HepG2 (cell line): Measurements from ENCODE around the gene PHKG2. TPM values are rescaled to one million over a fixed set of nuclear protein-coding genes. Genes with fewer than 3 reads are reported as not detected.

ENCODE experiments used
- CEBPB ChIP-seq: IDR thresholded peaks from 2 replicates; pipeline ENCODE4 v1.6.1; 2011; ENCODE audit warnings: low read depth, low read length, improper control_type of control experiment, borderline replicate concordance
- FOSL2 ChIP-seq: sonication (generic); formaldehyde crosslinking; IDR thresholded peaks from 2 replicates; pipeline ENCODE4 v1.4.0; 2020; ENCODE audit warnings: missing genetic modification reagents
- ISL2 ChIP-seq: sonication (generic); formaldehyde crosslinking; IDR thresholded peaks from 2 replicates; pipeline ENCODE4 v1.5.0; 2020; ENCODE audit warnings: missing genetic modification reagents
- NR2F2 ChIP-seq: IDR thresholded peaks from 2 replicates; pipeline ENCODE4 v1.6.1; 2012; ENCODE audit warnings: low read depth, inconsistent platforms, borderline replicate concordance
- PAF1 ChIP-seq: IDR thresholded peaks from 2 replicates; pipeline ENCODE4 v1.6.1; 2016; ENCODE audit warnings: missing genetic modification reagents, missing compliant biosample characterization
- SP4 ChIP-seq: sonication (generic); formaldehyde crosslinking; IDR thresholded peaks from 2 replicates; pipeline ENCODE4 v1.8.1; 2023; ENCODE audit warnings: mild to moderate bottlenecking, missing genetic modification reagents
- SPEN ChIP-seq: sonication (generic); formaldehyde crosslinking; IDR thresholded peaks from 2 replicates; pipeline ENCODE4 v1.5.1; 2020; ENCODE audit warnings: low read depth, mild to moderate bottlenecking, missing genetic modification reagents
- polyA plus RNA-seq, 8 experiments: library from polyadenylated mRNA; depleted of rRNA in 3 of 8; stranded (reverse) in 7 of 8; unstranded in 1 of 8; fragments of >200 nt; fragmentation: Illumina TruSeq in 4 of 8; extraction: Trizol in 4 of 8; gene quantifications; 2 replicates each; pipeline versions ENCODE4 v1.2.1 to v1.2.3, GENCODE V29; 2011 to 2016; ENCODE audit warnings: low read depth in 4 of 8, missing spikeins in 1 of 8, mixed read lengths in 1 of 8; ENCODE audit not compliant: insufficient read depth in 1 of 8
- total RNA-seq, 5 experiments: library from RNA; depleted of rRNA; stranded (reverse); fragments of >200 nt; fragmentation: Illumina TruSeq; extraction: Trizol; gene quantifications; 2 replicates each; pipeline ENCODE4 v1.2.3, GENCODE V29; 2016; ENCODE audit warnings: low read depth in 1 of 5
- TF ChIP-seq, protein P1 (sequence below): sonication (generic); formaldehyde crosslinking; conservative IDR thresholded peaks from 2 replicates; pipeline ENCODE4 v1.8.0; 2022; ENCODE audit warnings: mild to moderate bottlenecking, moderate library complexity, missing genetic modification reagents
- TF ChIP-seq, protein P2 (sequence below): sonication (generic); formaldehyde crosslinking; IDR thresholded peaks from 2 replicates; pipeline ENCODE4 v1.8.0; 2022; ENCODE audit warnings: mild to moderate bottlenecking, missing genetic modification reagents
- TF ChIP-seq, protein P3 (sequence below): sonication (generic); formaldehyde crosslinking; IDR thresholded peaks from 2 replicates; pipeline ENCODE4 v1.8.1; 2023; ENCODE audit warnings: mild to moderate bottlenecking, missing genetic modification reagents
- TF ChIP-seq, protein P4 (sequence below): sonication (generic); formaldehyde crosslinking; IDR thresholded peaks from 2 replicates; pipeline ENCODE4 v1.9.0; 2021; ENCODE audit warnings: missing genetic modification reagents, mild to moderate bottlenecking, borderline replicate concordance
- TF ChIP-seq, protein P5 (sequence below): sonication (generic); formaldehyde crosslinking; IDR thresholded peaks from 2 replicates; pipeline ENCODE4 v1.4.0; 2020; ENCODE audit warnings: mild to moderate bottlenecking, missing genetic modification reagents

PHKG2 gene
- total and polyA plus RNA-seq, 2 of the 13 experiments (the other 11 are each of a cell fraction or from before 2014, with no cell fraction given), result 37.4 to 42.1 TPM

DNA sequence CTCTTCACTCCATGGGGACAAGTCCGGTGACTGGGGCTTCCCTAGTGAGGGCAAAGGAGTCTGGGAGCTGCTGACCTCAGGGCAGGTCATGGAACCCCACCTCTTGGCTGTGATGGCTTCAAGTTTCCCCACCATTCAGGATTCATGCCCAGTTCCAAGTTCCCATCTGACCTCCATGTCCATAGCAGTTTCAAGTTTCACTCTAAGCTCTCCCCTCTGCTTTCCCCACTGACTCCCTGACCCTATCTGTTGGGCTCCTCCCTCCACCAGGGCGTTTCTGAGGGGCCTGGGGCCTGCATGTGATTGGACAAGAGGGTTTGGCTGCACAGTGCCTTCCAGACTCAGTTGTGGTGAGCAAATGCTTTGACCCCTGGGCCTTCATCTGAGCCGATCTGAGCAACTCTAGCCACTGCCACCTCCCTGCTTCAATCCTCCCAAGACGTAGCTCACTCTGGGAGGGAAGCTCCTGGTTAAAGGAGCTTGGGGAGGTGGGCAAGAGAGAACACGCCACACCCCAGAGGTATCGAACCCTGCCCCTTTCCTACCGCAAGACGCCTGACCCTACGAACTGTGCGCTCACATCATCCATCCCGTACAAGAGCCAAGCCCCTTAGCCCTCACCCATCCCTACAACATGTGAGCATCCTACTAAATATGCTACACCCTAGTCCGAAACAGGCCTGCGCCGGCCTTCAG lies 30.5 kb downstream of the PHKG2 start (continued):
- TF ChIP-seq NR2F2, result no peak
- peak; percentile 63; the same call in 1 of the 2 replicates for TF ChIP-seq SPEN (CRISPR knock-in tag)
- TF ChIP-seq, protein P1, sequence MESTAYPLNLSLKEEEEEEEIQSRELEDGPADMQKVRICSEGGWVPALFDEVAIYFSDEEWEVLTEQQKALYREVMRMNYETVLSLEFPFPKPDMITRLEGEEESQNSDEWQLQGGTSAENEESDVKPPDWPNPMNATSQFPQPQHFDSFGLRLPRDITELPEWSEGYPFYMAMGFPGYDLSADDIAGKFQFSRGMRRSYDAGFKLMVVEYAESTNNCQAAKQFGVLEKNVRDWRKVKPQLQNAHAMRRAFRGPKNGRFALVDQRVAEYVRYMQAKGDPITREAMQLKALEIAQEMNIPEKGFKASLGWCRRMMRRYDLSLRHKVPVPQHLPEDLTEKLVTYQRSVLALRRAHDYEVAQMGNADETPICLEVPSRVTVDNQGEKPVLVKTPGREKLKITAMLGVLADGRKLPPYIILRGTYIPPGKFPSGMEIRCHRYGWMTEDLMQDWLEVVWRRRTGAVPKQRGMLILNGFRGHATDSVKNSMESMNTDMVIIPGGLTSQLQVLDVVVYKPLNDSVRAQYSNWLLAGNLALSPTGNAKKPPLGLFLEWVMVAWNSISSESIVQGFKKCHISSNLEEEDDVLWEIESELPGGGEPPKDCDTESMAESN (CRISPR knock-in tag), result no peak
- no peak for TF ChIP-seq ISL2
- TF ChIP-seq FOSL2, result no peak
- TF ChIP-seq, protein P2, sequence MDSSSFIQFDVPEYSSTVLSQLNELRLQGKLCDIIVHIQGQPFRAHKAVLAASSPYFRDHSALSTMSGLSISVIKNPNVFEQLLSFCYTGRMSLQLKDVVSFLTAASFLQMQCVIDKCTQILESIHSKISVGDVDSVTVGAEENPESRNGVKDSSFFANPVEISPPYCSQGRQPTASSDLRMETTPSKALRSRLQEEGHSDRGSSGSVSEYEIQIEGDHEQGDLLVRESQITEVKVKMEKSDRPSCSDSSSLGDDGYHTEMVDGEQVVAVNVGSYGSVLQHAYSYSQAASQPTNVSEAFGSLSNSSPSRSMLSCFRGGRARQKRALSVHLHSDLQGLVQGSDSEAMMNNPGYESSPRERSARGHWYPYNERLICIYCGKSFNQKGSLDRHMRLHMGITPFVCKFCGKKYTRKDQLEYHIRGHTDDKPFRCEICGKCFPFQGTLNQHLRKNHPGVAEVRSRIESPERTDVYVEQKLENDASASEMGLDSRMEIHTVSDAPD (CRISPR knock-in tag), result no peak
- TF ChIP-seq SP4, result no peak
- TF ChIP-seq, protein P3, sequence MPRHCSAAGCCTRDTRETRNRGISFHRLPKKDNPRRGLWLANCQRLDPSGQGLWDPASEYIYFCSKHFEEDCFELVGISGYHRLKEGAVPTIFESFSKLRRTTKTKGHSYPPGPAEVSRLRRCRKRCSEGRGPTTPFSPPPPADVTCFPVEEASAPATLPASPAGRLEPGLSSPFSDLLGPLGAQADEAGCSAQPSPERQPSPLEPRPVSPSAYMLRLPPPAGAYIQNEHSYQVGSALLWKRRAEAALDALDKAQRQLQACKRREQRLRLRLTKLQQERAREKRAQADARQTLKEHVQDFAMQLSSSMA (CRISPR knock-in tag), result no peak
- no peak for TF ChIP-seq CEBPB
- TF ChIP-seq, protein P4, sequence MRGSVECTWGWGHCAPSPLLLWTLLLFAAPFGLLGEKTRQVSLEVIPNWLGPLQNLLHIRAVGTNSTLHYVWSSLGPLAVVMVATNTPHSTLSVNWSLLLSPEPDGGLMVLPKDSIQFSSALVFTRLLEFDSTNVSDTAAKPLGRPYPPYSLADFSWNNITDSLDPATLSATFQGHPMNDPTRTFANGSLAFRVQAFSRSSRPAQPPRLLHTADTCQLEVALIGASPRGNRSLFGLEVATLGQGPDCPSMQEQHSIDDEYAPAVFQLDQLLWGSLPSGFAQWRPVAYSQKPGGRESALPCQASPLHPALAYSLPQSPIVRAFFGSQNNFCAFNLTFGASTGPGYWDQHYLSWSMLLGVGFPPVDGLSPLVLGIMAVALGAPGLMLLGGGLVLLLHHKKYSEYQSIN (CRISPR knock-in tag), result no peak
- TF ChIP-seq, protein P5, sequence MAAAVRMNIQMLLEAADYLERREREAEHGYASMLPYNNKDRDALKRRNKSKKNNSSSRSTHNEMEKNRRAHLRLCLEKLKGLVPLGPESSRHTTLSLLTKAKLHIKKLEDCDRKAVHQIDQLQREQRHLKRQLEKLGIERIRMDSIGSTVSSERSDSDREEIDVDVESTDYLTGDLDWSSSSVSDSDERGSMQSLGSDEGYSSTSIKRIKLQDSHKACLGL (CRISPR knock-in tag), result no peak
- TF ChIP-seq PAF1 (CRISPR knock-in tag), result 0 out of 2 replicates have a peak, but pooled peaks have one; percentile 35
- TF ChIP-seq, all 625 proteins: peak for 29
